ENCODE measurements around the gene ZNF835. TPM values are rescaled to one million over a fixed set of nuclear protein-coding genes. Genes with fewer than 3 reads are reported as not detected.

The ZNF835 gene
- total and polyA plus RNA-seq, 9 donors: 2.5 to 15.0 (median 6.7) TPM

DNA sequence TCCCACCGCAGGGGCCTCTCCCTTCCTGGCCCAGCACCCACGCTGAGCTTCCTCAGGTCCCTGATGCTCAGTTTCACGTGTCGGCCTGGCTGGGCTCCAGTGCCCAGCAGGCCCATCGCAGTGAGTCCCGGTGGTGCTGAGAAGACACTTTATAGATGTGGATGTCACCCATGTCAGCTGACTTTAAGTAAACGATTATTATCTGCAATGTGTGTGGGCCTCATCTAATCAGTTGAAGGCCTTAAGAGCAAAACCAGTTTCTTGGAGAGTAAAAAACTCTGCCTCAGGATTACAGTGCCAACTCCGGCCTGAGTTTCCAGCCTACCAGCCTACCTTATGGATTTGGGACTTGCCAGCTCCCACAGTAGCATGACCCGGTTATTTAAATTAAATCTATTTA is 45.8 kb downstream of the ZNF835 start:
- Histone ChIP-seq H3K4me3 (no peak overlapping the region), H3K9me3 (peaks cover 0 to 25% of the 10 kb centered on the region in 2 donors), H3K4me1 (ENCODE audit: insufficient read depth) (no peaks in the 10 kb centered on the region), H3K27ac (no peak overlapping the region), H3K36me3 (peaks cover 3% of the 10 kb centered on the region), H3K27me3 (no peaks in the 10 kb centered on the region)
- DNase-seq: no peak
- TF ChIP-seq POLR2A (IDR thresholded peaks at IDR 0.05): no peak
- no peak for TF ChIP-seq EP300 (IDR thresholded peaks at IDR 0.05)
- TF ChIP-seq, protein P1, sequence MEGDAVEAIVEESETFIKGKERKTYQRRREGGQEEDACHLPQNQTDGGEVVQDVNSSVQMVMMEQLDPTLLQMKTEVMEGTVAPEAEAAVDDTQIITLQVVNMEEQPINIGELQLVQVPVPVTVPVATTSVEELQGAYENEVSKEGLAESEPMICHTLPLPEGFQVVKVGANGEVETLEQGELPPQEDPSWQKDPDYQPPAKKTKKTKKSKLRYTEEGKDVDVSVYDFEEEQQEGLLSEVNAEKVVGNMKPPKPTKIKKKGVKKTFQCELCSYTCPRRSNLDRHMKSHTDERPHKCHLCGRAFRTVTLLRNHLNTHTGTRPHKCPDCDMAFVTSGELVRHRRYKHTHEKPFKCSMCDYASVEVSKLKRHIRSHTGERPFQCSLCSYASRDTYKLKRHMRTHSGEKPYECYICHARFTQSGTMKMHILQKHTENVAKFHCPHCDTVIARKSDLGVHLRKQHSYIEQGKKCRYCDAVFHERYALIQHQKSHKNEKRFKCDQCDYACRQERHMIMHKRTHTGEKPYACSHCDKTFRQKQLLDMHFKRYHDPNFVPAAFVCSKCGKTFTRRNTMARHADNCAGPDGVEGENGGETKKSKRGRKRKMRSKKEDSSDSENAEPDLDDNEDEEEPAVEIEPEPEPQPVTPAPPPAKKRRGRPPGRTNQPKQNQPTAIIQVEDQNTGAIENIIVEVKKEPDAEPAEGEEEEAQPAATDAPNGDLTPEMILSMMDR (IDR thresholded peaks at IDR 0.05): no peak
- intact Hi-C loops (cut with DNase I): no loop called here
- WGBS, 3 donors: 94% methylated on average over 9 of the region's 9 CpGs

DNA sequence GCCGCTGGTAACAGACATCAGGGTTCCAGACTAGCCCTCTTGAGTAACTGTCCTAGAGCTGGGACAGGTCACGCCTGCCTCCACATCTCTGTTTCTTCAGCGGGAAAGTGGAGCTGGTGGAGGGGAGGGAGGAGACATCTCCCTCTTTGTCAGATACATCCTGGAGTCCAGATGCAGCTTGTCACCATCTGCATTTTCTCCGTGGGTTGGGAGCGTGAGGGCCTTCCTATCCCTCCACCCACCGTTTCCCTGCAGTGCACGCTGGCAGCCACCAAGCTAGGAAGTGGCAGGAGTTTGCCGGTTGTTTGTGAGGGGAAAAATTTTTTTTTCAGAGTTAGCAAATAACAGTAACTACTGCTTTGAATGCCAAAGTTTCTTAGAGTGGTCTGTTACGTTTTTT is 48.6 kb downstream of the ZNF835 start:
- no peak for DNase-seq
- Histone ChIP-seq H3K9me3 (peaks cover 5 to 40% of the 10 kb centered on the region in 2 donors), H3K4me3 (no peak overlapping the region), H3K36me3 (peaks cover 3% of the 10 kb centered on the region), H3K27ac (no peak overlapping the region), H3K4me1 (ENCODE audit: insufficient read depth) (no peaks in the 10 kb centered on the region), H3K27me3 (no peaks in the 10 kb centered on the region)
- WGBS, 3 donors: 81 to 89% (median 83%) methylated on average over 9 of the region's 9 CpGs
- intact Hi-C loops (cut with DNase I): no loop called here
- TF ChIP-seq POLR2A (IDR thresholded peaks at IDR 0.05) (no peak), EP300 (IDR thresholded peaks at IDR 0.05) (no peak)
- TF ChIP-seq, protein P1 (IDR thresholded peaks at IDR 0.05): no peak

DNA sequence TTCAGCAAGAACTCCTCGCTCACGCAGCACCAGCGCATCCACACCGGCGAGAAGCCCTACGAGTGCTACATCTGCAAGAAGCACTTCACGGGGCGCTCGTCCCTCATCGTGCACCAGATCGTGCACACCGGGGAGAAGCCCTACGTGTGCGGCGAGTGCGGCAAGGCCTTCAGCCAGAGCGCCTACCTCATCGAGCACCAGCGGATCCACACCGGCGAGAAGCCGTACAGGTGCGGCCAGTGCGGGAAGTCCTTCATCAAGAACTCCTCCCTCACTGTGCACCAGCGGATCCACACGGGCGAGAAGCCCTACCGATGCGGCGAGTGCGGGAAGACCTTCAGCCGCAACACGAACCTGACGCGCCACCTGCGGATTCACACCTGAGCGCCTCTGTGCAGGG is 49.2 kb downstream of the ZNF835 start:
- peaks cover 3% of the 10 kb centered on the region for H3K36me3 ChIP-seq
- TF ChIP-seq EP300 (IDR thresholded peaks at IDR 0.05): no peak
- TF ChIP-seq POLR2A (IDR thresholded peaks at IDR 0.05): no peak
- TF ChIP-seq, protein P1 (IDR thresholded peaks at IDR 0.05): no peak
- no peak overlapping the region for H3K4me3 ChIP-seq
- WGBS, 3 donors: 91 to 95% (median 94%) methylated on average over 37 of the region's 37 CpGs
- H3K27me3 ChIP-seq: no peaks in the 10 kb centered on the region
- intact Hi-C loops (cut with DNase I): no loop called here
- H3K9me3 ChIP-seq: peaks cover 5 to 46% of the 10 kb centered on the region in 2 donors
- H3K27ac ChIP-seq: no peak overlapping the region
- no peak for DNase-seq
- no peaks in the 10 kb centered on the region for H3K4me1 ChIP-seq (ENCODE audit: insufficient read depth)

DNA sequence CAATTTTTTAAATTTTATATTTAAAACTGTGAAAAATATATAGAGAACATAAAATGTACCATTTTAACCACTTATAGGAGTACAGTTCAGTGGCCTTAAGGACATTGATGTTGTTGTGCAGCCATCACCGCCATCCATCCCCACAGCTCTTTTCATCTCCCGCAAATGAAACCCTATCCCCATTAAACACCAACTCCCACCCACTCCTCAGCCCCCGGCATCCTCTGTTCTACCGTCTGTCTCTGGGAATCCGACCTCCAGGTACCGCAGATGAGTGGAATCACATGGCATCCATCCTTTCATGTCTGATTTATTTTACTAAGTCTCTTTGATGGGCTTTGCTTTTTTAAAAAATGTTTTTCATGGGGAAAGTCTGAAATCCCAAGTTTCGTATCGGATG is 52.4 kb downstream of the ZNF835 start:
- 52% methylated on average over 8 of the region's 8 CpGs for WGBS, 3 donors
- no peaks in the 10 kb centered on the region for H3K27me3 ChIP-seq
- DNase-seq: no peak
- no peak overlapping the region for H3K27ac ChIP-seq
- peaks cover 5 to 50% of the 10 kb centered on the region in 2 donors for H3K9me3 ChIP-seq
- no peaks in the 10 kb centered on the region for H3K4me1 ChIP-seq (ENCODE audit: insufficient read depth)
- H3K36me3 ChIP-seq: peaks cover 3% of the 10 kb centered on the region
- H3K4me3 ChIP-seq: no peak overlapping the region
- TF ChIP-seq, protein P1 (IDR thresholded peaks at IDR 0.05): no peak
- TF ChIP-seq EP300 (IDR thresholded peaks at IDR 0.05): no peak
- TF ChIP-seq POLR2A (IDR thresholded peaks at IDR 0.05): no peak
- intact Hi-C loops (cut with DNase I): no loop called here
